ENCODE results near the gene RTEL1.

- TF ChIP-seq CTCF (IDR thresholded peaks at IDR 0.05 in 8 of 11, conservative IDR thresholded peaks at IDR 0.05 in 3 of 11) (no peak), POLR2AphosphoS5 (IDR thresholded peaks at IDR 0.05) (no peak), POLR2A (IDR thresholded peaks at IDR 0.05) (no peak)
Measured at GRCh38 chr20:63661959-63662812, 4.1 kb downstream of the RTEL1 start.
